Mucosa of descending colon (tissue), 3 donors: ENCODE results near the gene LHFPL3. TPM values are rescaled to one million over a fixed set of nuclear protein-coding genes. Genes with fewer than 3 reads are reported as not detected.

ENCODE experiments used
- ATAC-seq: fragments of 200-7000 bp; cut with Tn5 transposase; one replicate; pipeline ENCODE4 v1.9.1; 2020; ENCODE audit warnings: mild to moderate bottlenecking, moderate library complexity
- DNase-seq, 3 donors: peaks; one replicate each; pipeline ENCODE4 v3.0.0-alpha.2; 2020
- H3K36me3 ChIP-seq: fragments of 200-600 bp; one replicate; pipeline ENCODE4 v1.8.0; 2021; ENCODE audit warnings: low read depth, mild to moderate bottlenecking
- H3K4me1 ChIP-seq: fragments of 200-600 bp; one replicate; pipeline ENCODE4 v1.8.0; 2021; ENCODE audit warnings: low read depth, mild to moderate bottlenecking
- H3K4me3 ChIP-seq: fragments of 200-600 bp; one replicate; pipeline ENCODE4 v1.8.0; 2021; ENCODE audit warnings: mild to moderate bottlenecking
- H3K9me3 ChIP-seq: fragments of 200-600 bp; one replicate; pipeline ENCODE4 v1.8.0; 2021; ENCODE audit warnings: mild to moderate bottlenecking
- intact Hi-C, 2 donors: fragments of 100-400 bp; cut with DNase I in 1 of 2; cut with micrococcal nuclease in 1 of 2; formaldehyde crosslinking; loops; one replicate each; pipeline versions ENCODE4 v1.11.0 to v1.11.1; 2022; cut with DNase I, micrococcal nuclease
- total RNA-seq, 3 donors: library from RNA; stranded (reverse); fragmentation: NEBNext Ultra II Directional in 2 of 3; extraction: Animal tissue kit (Norgen Biotek cat#: 25700) in 2 of 3; gene quantifications; one replicate each; pipeline versions ENCODE4 v1.2.1 to v1.2.4, GENCODE V29; 2021 to 2023
- TF ChIP-seq, protein P1 (sequence below): fragments of 200-600 bp; IDR thresholded peaks from one replicate; pipeline ENCODE4 v1.8.0; 2022; ENCODE audit warnings: antibody characterized with exemption, mild to moderate bottlenecking
- donor health status: DM: no; HTN: no; CAD: no; lungs with moderate emphysema.
- donor health status: DM: no; HTN: no; CAD: no.
- donor health status: DM: no; HTN: yes; CAD: no.

LHFPL3 gene
- total RNA-seq, 3 donors from 2014 or later: 0.26 to 0.57 (median 0.31) TPM

DNA sequence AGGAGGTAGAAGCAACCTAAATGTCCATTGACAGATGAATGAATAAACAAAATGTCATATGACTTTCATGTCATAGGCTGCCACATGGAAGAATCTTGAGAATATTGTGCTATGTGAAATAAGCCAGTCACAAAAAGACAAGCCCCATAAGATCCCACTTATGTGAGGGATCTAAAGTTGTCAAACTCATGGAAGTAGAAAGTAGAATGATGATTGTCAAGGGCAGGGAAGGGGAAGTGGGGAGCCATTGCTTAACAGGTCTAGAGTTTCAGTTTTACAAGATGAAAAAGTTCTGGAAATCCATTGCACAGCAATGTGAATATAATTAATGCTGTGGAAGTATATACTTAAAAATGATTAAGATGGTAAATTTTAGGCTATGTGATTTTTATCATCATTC lies 456.3 kb downstream of the LHFPL3 start:
- TF ChIP-seq, protein P1, sequence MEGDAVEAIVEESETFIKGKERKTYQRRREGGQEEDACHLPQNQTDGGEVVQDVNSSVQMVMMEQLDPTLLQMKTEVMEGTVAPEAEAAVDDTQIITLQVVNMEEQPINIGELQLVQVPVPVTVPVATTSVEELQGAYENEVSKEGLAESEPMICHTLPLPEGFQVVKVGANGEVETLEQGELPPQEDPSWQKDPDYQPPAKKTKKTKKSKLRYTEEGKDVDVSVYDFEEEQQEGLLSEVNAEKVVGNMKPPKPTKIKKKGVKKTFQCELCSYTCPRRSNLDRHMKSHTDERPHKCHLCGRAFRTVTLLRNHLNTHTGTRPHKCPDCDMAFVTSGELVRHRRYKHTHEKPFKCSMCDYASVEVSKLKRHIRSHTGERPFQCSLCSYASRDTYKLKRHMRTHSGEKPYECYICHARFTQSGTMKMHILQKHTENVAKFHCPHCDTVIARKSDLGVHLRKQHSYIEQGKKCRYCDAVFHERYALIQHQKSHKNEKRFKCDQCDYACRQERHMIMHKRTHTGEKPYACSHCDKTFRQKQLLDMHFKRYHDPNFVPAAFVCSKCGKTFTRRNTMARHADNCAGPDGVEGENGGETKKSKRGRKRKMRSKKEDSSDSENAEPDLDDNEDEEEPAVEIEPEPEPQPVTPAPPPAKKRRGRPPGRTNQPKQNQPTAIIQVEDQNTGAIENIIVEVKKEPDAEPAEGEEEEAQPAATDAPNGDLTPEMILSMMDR: no peak

DNA sequence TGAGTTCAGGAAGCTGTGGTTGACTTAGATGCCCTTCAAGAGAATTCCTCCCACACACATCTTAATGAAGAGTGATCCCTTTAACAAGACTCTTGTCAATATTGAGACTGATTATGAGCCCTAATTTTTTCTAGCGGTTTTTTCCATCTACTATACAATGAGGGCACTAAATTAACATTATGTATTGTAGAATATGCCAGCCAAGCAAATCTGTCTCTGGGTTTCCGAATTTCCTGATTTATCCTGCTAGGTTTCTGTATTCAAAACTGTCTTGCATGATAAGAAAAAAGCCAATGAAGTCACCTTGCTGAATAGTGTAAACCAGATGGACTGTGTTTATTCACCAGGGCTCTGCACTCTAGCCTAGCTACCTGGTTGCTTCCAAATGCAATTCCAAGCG lies 461.4 kb downstream of the LHFPL3 start:
- ATAC-seq: no peak
- no peaks in the 10 kb centered on the region for H3K4me1 ChIP-seq
- TF ChIP-seq, protein P1: no peak
- H3K9me3 ChIP-seq: no peaks in the 10 kb centered on the region
- intact Hi-C loops: no loop called here
- H3K4me3 ChIP-seq: no peak overlapping the region
- H3K36me3 ChIP-seq: no peaks in the 10 kb centered on the region
- no peak for DNase-seq

More for the DNA sequence above, 456.3 kb downstream of the LHFPL3 start:
- Histone ChIP-seq H3K9me3 (no peaks in the 10 kb centered on the region), H3K4me3 (no peak overlapping the region), H3K36me3 (no peaks in the 10 kb centered on the region), H3K4me1 (no peaks in the 10 kb centered on the region)
- intact Hi-C loops: no loop called here
- DNase-seq (no peak), ATAC-seq (no peak)

DNA sequence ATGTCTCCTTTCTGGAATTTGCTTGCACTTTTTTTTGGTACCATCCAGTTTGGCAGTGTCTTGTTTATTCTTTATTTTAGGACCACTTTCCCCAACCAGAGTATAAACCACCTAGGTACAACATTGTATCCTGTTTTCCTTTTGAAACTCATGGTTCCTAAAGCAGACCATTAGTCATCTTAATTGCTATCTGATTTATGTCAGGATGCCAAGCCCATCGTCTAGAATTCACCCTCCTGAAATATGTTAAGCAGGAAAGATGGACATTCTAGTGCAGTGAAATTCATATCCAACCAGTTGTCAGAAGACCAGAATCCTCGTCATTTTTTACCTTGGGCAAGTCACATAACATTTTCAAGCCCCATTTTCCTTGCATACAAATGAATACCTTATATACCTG lies 462.0 kb downstream of the LHFPL3 start:
- TF ChIP-seq, protein P1: no peak
- intact Hi-C loops: no loop called here
- Histone ChIP-seq H3K4me3 (no peak overlapping the region), H3K4me1 (no peaks in the 10 kb centered on the region), H3K9me3 (no peaks in the 10 kb centered on the region), H3K36me3 (no peaks in the 10 kb centered on the region)
- ATAC-seq: no peak
- DNase-seq: no peak

DNA sequence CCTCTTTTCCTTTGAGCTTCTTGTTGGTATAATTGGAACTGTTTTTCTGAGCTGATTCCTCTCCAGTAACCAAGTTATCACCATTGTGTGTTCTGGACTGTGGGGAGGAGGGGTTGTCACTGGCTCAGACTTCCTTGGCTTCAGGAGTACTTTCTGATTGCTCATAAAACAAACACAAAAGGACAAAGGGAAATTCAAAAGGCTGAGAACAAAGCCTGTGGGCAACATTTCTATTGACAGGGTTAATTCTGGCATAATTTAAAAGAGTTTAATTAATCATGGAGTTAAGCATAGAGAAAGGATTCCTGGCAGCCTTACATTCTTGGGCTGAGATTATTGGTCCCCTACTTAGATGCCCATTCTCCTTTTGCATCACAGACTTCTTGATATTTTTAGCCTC lies 462.7 kb downstream of the LHFPL3 start:
- ATAC-seq (no peak), DNase-seq (no peak)
- Histone ChIP-seq H3K9me3 (no peaks in the 10 kb centered on the region), H3K4me3 (no peak overlapping the region), H3K4me1 (no peaks in the 10 kb centered on the region), H3K36me3 (no peaks in the 10 kb centered on the region)
- intact Hi-C loops: no loop called here
- TF ChIP-seq, protein P1: no peak

DNA sequence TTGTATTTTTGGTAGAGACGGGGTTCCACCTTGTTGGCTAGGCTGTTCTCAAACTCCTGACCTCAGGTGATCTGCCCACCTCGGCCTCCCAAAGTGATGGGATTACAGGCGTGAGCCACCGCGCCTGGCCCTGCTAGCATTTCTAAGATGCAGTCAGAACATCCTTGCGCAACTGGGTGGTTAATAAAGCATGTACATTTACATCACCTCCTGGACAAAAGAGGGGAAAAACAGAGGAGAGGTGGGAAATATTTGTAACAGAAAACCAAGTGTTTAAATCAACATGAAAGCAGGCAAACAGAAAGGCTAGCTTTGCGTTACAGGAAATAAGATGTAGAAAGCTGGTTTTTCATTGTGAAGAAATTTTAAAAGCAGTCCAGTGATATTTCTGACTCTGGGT lies 464.7 kb downstream of the LHFPL3 start:
- TF ChIP-seq, protein P1: no peak
- Histone ChIP-seq H3K36me3 (no peaks in the 10 kb centered on the region), H3K9me3 (no peaks in the 10 kb centered on the region), H3K4me3 (no peak overlapping the region), H3K4me1 (no peaks in the 10 kb centered on the region)
- no peak for DNase-seq
- ATAC-seq: no peak
- intact Hi-C loops: no loop called here

DNA sequence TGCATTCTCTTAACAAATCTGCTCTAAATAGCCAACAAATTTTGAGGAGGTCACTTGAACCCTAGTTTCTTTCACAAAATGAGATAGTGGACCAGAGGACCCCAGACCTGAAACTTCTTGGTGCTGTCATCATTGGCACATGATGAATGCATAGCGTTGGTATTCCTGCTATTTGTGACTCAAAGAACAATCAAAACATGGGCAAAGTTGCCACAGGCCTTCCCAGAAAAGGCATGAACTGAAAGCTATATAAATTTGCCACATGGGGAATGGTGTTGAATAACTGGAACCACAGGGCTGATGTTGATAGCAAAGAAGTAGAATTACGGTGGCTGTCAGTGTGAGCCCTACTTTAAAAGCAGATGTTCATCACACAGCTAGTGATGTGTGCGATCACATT lies 465.8 kb downstream of the LHFPL3 start:
- DNase-seq: no peak
- Histone ChIP-seq H3K4me1 (no peaks in the 10 kb centered on the region), H3K36me3 (no peaks in the 10 kb centered on the region), H3K4me3 (no peak overlapping the region), H3K9me3 (no peaks in the 10 kb centered on the region)
- intact Hi-C loops: no loop called here
- TF ChIP-seq, protein P1: no peak
- ATAC-seq: no peak
